ENCODE data around the gene EVL.

Gene EVL

DNA sequence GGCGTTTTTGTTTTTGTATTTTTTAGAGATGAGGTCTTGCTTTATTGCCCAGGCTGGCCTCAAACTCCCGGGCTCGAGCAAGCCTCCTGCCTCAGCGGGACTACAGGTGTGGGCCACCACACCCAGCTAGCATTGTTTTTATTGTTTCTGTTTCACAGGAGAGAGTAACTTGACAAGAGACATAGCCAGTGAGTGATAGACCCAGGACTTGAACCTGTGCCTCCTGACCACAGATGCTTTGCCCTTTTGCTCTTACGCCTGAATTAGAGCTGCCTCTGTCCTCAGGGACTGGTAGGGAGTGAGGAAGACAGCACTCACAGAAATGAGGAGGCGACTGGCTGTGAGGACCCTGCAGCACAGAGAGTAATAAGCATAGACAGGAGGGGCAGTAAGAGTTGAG lies 2.3 kb downstream of the EVL start:
- no peak for DNase-seq (ENCODE audit: low spot score)

DNA sequence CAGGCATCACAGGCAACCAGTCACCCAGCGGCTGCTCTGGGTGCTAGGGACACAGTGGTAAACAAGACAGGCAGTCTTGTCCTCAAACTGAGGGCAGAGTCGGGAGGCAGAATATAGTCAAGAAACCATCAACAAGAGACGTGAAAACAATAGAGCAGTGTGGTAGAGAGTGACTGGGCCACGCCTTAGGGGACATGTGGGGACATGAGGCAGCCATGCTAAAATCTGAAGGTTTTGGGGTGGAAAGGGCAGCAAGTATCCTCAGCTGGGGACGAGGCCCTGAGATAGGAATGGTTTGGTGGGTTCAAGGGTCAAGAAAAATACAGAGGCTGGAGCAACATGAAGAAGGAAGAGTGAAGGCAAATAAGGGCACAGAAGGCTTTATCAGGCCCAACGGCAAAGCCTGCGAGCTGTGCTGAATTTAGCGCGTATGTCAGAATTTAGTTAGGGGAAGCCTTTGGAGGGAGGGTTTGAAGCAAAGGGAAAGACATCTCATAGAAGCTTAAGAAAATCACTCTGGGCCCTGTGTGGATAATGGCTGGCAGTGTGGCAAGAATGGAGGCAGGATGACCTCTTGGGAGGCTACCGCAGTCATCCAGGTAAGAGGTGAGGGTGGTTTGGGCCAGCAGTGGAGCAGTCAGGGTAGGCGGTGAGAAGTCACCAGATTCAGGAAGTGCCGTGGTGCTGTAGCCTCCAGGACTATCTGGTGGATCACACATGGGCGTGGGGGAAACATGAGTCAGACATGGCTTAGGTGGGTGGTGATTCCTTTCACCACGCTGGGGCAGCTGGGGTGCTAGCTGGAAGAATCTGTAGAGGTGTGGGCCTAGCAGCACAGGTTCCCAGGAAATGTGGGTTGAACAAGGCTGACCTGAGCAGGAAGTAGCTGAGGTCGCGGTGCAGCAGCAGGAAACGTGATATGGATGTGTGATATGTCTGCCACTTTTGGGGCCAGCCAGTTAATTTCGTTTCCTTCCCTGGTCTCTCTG lies 3.0 kb downstream of the EVL start:
- DNase-seq (ENCODE audit: low spot score), result peak; percentile 63

DNA sequence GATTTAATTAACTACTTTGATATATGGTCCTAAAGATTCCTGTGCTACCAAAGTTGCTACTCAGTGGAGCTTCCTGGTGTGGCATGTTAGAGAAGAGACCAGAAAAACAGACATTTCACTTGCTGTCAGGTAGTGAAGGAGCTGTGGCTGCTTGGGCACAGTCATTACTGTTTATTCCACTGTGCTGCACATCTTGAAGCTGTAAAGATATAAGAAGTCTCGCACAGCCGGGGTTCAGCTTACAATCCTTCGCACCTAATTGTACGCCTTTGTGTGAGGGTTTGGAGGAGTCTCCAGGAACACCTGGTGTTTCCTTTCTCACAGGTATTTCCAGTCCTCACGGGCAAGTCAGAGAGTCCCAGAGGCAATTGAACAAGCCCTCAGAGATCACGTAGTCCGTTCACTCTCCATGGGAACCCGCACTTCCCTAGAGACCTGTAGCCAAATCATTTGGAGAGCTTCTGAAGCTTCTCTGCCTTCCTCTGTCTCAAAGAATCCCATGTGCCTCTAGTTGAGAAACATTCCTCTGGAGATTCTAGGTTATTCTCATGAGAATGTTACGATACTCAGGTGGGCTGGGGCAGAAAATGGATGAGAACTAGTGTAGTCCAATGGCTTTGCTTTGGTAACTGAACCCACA lies 4.1 kb downstream of the EVL start:
- DNase-seq (ENCODE audit: low spot score), result no peak

DNA sequence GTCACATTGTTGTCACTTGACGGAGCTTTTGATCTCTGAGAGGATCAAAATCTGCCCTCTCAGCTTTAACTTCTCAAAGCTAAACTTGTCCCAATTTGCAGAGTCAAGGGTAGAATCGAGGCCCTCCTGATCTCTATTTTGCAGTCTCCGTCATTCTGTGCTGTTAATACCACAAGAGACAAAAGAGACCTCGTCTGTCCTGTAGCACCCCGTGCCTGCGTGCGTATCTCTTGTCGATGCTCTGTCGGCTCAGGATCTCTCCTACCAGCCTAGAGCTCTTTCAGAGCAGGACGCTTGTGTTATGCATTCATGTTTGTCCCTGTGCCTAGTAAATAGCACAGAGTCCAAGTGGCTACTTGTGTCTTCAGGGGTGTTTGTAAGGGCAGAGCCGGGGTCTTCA lies 5.1 kb downstream of the EVL start:
- no peak for DNase-seq (ENCODE audit: low spot score)

DNA sequence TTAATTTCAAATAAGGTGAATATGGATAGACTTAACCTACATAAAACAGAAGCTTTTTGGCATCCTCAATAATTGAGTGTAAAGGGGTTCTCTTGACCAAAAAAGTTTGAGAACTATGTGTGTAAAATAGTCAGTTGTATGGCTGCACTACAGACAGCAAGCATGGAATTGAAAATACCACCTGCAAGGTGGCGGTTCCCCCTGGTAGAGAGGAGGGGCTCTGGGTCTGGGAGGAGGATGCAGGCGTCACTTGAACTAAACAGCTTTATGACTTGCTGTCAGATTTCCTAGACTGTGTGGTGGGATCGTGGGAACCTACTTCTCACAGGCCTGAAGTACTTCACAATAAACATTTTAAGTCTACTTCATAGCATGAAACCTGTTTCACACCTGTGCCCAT lies 6.3 kb downstream of the EVL start:
- DNase-seq (ENCODE audit: low spot score), result no peak

DNA sequence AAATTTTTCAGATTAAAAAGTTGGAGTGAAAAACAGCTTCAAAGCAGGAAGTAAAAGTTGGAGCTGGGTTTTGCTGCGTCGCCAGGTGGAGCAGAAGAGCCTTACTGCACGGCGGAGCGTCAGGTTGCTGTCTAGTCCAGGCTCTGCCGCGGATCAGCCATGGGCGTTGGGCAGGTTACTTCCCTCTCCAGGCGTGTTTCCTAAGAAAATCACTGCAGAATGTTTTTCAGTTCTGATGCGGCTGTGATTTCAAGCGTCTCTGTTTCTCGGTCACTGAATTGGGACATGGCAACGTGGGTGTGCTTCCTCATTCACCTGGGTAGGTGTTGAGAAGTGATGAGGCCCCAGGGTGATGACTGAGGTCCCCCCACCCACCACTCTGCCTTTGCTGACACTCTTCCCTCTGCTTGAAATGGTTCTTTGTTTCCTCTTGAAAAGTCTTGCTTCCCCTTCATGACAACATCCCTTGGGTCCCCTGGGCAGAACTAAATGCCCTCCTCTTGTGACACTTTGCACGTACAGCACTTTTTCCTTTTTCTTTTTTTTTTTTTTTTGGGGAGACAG lies 7.6 kb downstream of the EVL start:
- DNase-seq (ENCODE audit: low spot score), result peak; percentile 30

DNA sequence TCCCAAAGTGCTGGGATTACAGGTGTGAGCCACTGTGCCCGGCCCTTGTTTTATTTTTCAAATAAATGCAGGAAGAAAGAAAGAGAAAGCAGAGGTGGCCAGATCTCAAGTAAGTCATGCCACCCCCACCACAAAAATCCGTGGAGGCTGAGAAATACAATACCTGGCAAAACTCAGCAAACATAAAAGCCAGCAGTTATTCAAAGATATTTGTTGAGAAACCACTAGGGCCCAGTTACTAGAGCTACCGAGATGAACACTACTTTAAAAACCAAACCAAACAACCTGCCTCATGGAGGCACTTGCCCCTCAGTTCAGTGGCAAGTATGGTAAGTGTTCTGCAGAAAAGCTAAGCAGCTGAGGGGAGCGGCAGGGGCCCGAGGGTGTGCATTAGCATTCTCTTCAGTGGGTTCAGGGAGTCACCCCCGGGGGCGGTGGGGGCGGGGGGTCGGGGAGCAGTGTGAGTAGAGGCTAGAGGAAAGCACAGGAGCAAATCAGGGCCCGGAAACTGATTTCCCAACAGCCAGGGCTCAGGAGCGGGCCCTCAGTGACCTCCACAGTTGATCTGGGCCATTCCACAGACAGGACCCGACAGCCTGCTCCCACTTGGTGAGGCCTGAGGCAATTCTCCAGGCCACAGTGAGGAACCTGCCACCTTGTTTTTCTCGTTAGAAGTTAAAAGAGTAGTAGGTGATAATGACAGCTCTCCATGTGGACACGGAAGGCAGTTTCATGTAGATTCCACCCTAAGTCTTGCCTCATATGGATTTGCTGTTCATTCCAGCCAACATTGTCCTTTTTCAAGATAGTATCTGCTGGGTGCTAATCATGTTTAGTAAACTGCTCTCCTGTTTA lies 8.6 kb downstream of the EVL start:
- no peak for DNase-seq (ENCODE audit: low spot score)

DNA sequence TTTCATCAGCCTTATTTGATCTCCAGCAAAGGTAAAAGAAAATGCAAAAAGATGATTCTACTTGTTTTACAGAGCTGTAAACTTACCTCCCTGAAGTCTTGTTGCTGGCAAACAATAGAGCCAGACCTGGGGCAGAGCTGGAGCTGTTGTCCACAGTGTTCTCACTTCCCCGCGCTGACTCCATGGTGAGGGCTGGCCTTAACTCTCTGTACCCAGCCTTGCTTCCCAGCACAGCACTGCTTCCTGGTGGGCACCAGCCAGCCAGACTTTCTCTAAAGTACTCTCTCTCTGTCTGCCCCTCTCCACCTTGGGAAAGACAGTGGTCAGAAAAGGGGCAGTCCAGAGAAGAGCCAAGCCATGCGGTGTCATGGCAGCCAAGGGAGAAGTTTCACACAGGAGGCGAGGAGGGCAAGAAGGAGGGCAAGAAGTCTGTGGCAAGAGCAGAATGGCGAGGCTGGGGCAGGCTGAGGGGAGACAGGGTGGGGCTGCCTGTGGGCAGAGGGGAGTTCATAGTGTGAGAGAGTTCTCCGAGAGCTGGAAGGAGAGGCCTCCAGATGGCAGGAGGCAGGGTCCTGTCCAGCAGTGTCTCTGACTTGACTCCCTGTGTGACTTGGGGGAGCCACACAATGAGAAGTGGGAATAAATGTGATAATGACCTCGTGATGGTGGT lies 9.3 kb downstream of the EVL start:
- DNase-seq (ENCODE audit: low spot score), result no peak

DNA sequence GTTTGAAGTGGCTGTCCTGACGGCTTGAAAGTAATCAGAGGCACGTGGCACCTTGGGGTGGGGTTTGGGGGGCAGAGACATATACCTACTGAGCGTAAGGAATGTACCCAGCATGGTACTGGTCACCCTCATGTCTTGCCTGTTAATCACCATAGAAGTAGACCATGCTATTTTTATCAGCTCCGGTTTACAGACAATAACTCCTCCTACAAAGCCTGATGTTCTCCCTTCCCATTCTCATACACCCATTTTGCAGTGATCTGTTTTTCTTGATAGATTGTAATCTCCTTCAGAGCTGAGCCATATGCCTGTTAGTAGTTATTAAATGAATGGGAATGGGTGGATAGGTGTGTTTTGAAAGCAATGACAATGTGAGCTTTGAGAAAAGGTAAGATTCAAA lies 10.5 kb downstream of the EVL start:
- no peak for DNase-seq (ENCODE audit: low spot score)

DNA sequence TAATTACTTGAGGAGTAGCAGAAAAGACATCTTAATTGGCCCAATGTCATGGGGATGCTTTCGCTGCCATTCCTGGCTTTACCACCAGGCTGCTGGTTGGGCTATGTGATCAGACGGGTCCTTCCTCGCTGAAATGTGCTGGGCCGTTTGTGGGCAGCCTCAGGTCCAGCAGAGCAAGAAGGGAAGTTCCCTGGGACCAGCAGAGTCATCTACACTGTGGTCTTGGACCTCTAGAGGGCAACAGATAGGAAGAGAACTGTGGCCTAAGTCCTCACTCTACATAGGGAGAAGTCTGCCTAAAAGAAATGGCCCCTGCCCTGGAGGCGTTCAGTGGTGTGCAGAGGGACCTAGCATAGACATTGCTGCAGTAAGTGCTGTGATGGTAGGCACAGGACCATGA lies 10.9 kb downstream of the EVL start:
- peak; percentile 33 for DNase-seq (ENCODE audit: low spot score)

DNA sequence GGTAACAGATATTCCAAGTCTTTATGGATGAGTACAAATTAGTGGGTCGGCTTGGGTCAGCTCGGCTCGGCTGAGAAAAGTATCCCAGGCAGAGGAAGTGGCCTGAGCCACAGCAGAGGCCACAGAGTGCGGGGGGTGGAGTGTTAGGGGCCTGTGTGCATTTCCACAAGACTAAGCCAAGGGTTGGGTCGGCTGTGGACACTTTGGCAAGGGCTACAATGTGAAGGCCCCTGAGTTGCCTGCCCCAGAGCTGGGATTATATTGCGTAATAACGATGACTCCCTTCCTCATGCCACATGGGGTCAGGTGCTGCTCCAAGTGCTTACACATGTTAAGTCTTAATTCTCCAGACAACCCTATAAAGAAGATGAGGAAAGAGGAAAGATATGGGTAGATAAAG lies 11.4 kb downstream of the EVL start:
- DNase-seq (ENCODE audit: low spot score), result no peak

DNA sequence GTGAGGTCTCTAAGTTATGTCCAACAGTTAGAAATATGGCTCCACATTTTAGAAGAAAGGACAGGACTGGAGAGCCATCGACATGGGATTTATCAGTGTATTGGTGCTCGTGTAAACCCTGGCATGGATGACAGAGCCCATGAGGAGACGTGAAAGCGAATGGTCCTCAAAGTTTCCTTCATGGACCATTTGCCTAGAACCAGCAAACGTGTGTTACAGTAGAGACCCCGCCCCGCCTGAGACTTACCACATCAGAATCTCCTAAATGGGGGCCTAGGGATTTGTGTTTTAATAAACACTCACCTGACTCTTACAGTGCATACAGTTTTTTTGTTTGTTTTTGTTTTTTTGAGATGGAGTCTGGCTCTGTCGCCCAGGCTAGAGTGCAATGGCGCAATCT lies 12.2 kb downstream of the EVL start:
- DNase-seq (ENCODE audit: low spot score), result no peak

DNA sequence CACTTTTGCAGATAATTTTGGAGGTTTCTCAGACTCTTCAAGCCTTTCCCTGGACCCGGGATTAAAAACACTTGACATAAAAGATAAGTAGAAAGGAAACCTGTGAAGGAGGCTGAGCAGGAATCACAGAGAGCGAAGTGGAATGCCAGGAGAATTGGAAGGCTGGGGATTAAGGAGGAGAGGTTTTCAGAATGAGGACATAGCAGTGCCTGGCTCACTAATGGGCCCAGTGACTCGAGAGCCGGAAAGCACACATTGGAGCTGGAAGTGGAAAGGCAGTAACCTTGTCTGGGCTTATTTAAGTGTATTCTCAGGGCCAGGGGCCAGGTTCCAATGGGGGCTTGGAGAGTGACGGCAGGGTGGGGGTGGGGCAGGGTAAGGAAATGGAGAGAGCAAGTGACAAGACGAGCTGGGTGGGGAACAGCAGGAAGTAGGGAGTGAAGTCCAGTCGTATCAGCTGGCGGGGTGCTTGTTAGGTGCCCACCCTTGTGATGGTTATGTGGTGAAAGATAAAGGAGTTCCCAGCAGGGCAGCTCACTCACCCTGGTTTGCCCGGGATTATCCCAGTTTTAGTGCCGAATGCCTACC lies 13.1 kb downstream of the EVL start:
- DNase-seq (ENCODE audit: low spot score), result no peak

DNA sequence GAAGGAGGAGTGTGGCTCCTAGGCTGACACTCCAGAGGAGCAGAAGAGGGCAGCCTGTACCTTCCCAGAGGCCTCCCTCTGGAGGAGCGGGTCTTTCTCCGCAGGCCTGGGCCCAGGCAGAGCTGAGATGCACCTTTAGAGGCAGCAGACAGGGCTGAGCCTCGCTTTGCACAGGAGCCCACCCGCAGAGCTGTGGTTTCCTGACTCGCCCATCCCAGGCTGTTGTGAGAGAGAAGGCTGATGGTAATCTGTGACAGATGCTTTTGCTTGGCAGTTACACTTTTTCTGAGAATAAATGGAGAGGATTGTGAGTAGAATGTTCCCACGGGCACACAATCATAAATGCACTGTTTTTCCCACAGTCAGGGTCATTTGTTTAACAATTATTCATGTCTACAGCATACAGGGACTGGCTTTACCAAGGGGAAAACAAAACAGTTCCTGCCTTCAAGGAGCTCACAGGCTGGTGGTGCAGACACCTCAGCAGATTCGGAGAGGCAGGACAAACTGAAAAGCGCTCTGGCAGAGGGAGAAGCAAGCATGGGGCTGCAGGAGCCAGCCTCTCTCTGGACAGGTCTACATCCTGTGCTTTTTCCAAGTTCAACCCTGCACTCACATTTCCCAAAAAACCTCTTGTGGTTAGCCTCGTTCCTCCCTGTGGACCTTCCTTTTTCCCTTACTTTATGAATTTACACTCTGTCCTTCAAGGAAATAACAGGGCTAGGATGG lies 13.9 kb downstream of the EVL start:
- peak; percentile 14 for DNase-seq (ENCODE audit: low spot score)

DNA sequence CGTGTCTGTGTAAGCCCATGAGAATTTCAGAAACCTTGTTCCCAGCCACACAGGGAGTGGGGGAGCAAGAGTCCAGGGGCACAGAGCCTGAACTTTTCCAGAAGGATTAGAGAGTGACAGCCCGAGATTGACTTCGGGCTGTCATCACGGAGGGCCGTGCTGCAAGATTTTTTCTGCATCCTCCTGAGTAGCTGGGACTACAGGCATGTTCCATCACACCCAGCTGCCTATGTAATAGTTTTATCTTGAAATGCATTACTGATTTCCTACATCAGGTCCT lies 14.4 kb downstream of the EVL start:
- DNase-seq (ENCODE audit: low spot score), result no peak

DNA sequence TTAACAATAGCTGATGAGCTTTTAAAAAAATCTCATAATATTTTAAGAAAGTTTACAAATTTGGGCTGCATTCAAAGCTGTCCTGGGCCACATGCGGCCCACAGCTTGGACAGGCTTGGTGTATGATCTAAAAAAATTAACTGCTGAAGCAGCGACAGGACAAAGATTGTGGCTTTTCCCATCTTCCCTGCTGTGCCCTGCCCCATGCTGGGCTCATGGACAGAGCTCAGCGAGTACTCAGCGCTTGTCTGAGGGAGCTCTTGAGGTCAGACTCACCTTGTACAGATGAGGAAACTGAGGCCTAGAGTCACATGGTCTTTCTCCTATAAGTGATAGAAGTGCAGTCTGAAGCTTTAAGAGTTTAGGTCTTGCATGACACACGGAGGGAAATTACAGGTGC lies 15.0 kb downstream of the EVL start:
- DNase-seq (ENCODE audit: low spot score), result no peak

DNA sequence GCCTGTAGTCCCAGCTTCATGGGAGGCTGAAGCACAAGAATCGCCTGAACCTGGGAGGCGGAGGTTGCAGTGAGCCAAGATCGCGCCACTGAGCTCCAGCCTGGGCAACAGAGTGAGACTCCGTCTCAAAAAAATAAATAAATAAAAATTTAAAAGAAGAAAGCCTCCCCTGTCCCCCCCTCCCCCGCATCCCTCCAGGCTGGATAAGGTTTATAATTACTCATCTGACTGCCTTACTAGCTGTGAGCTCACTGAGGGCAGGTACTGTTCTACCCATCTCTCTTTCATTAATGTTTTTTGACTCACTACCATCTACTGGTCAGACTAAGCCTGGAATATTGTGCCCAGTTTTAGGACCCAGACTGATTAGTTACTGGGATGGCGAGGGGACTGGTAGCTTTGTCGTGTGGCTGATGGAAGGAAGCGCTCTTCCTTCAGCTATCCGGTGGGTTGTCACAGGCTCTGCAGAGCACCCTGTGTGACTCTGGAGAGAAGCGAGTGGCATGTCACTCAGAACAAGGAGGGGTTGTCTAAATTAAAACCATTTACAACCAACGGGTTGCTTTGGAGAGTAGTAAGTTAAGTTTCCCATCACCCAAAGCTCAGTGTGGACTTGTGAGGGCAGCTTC lies 16.9 kb downstream of the EVL start:
- DNase-seq (ENCODE audit: low spot score), result no peak

DNA sequence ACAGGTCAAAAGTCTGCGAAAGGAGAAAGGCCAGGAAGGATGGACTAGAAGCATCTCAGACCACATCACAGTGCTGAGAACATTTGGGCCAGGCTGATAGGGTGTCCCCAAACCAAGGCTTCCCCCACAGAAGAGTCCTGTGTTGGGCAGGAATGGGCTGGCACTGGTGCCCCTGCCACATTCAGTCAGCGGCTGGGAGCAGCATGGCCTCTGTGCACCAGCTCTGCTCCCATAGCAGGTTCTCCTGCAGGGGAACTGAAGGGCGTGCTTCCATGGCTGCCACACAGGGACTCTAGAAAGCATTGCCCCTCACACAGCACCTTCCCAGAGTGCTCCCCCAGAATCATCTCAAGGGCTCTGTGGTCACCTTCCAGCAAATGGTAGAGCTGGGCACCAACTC lies 17.5 kb downstream of the EVL start:
- DNase-seq (ENCODE audit: low spot score), result no peak

DNA sequence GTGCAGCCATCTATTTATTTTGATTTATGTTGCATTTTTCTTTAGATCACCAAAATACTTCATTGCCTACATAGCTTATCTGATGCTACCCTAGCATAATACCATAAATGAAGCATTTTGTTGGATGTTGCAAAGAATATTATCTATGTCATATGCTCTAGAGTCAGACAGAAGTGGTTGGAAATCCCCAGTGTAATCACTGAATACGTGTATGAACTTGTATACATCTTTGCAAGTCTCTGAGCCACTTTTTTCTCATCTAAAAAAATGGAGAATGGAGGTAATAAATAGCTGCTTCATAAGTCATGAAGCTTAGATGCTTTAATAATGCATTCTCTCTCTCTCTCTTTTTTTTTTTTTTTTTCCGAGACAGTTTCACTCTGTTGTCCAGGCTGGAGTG lies 18.5 kb downstream of the EVL start:
- no peak for DNase-seq (ENCODE audit: low spot score)

DNA sequence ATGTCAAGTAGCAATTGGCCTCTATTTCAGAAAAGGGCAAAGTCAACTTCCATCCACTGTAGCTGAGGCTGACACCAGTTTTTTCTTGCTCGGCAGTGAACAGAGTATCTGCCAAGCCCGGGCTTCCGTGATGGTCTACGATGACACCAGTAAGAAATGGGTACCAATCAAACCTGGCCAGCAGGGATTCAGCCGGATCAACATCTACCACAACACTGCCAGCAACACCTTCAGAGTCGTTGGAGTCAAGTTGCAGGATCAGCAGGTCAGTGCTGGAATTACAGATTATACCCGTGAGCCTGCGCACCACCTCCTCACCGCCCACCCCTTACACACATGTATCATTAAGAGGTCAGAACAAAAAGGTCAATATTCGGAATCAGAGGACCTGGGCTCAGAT lies 19.4 kb downstream of the EVL start:
- no peak for DNase-seq (ENCODE audit: low spot score)
